Cardiac fibroblast (primary cell): ENCODE data around the gene FERMT3.

Source experiments
- DNase-seq, 2 donors: peaks; one replicate each; pipeline versions ENCODE4 v3.0.0 to v3.0.0-alpha.2; 2010; ENCODE audit warnings: low read depth in 2 of 2
- H3K4me3 ChIP-seq, 2 donors: replicated peaks in 1 of 2; 1 replicate in 1 of 2; 2 replicates in 1 of 2; pipeline ENCODE4 v1.5.1; 2011; ENCODE audit warnings: low read depth in 2 of 2, low read length in 2 of 2, mild to moderate bottlenecking in 2 of 2, moderate library complexity in 1 of 2
- TF ChIP-seq, protein P1 (sequence below): IDR thresholded peaks from one replicate; pipeline ENCODE4 v1.5.1; 2011; ENCODE audit warnings: low read depth, mild to moderate bottlenecking, low read length, inconsistent platforms

FERMT3 gene

DNA sequence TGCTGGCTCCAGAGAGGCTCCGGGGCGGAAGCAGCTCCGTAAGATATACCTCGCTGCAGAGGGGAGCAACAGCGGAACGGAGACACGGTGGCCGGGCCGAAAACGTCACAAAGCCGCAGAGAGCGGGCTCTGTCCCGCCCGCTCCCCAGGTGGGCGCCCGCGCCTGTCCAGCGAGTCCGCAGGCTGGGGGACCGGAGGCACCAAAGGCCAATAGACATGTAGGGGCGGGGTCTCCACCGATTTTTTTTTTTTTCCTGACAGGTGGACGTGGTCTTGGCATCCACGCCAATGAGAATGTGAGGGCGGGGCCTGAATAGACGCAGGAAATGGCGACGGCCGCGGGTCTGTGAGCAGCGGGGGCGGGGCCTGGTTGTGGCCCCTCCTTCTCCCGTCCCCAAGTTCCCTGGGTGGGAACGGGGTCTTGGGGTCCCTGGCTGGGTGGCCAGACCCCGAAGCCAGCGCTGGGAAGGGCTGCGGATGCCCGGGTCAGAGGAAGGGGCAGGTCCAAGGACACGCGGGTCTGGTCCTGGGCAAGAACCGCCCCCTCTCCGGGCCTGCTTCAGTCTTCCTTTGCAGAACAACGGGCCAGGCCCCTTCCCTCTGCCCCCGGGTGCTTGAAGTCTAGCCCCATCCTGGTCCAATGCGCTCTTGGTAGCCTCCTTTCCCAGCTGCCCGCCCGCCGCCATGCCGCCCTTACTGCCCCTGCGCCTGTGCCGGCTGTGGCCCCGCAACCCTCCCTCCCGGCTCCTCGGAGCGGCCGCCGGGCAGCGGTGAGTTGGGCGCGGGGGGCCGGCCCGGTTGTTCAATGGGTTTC, 23.9 kb downstream of the FERMT3 start, which contains the start of gene DNAJC4:
DNAJC4 (plus strand) TSS at position 378 of the 814 bp plus-strand sequence; CDS start at position 685, 307 bp downstream.
- TF ChIP-seq, protein P1, sequence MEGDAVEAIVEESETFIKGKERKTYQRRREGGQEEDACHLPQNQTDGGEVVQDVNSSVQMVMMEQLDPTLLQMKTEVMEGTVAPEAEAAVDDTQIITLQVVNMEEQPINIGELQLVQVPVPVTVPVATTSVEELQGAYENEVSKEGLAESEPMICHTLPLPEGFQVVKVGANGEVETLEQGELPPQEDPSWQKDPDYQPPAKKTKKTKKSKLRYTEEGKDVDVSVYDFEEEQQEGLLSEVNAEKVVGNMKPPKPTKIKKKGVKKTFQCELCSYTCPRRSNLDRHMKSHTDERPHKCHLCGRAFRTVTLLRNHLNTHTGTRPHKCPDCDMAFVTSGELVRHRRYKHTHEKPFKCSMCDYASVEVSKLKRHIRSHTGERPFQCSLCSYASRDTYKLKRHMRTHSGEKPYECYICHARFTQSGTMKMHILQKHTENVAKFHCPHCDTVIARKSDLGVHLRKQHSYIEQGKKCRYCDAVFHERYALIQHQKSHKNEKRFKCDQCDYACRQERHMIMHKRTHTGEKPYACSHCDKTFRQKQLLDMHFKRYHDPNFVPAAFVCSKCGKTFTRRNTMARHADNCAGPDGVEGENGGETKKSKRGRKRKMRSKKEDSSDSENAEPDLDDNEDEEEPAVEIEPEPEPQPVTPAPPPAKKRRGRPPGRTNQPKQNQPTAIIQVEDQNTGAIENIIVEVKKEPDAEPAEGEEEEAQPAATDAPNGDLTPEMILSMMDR, result no peak
- peak within 1 kb of the TSS; percentile 73 for H3K4me3 ChIP-seq
- DNase-seq, result peak; percentile 83 to 90

DNA sequence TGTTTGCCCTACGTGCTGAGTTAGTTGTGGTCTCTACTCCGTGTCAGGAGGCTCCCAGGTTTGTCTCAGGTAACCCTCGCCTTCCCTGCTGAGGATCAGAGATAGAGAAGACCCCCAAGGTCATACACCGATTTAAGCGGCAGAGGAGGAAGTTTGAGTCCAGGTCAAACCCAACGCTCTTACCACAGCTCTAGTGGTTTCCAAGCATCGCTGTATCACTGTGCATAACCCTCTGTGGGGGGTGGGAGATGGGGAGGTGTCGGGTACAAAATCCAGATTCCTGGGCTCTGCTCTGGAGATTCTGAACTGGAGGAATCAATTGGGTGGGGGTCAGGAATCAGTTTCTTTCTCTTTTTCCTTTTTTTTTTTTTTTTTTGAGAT, 24.5 kb downstream of the FERMT3 start:
- TF ChIP-seq, protein P1, result no peak
- peak overlapping the region; percentile 73 for H3K4me3 ChIP-seq
- no peak for DNase-seq

DNA sequence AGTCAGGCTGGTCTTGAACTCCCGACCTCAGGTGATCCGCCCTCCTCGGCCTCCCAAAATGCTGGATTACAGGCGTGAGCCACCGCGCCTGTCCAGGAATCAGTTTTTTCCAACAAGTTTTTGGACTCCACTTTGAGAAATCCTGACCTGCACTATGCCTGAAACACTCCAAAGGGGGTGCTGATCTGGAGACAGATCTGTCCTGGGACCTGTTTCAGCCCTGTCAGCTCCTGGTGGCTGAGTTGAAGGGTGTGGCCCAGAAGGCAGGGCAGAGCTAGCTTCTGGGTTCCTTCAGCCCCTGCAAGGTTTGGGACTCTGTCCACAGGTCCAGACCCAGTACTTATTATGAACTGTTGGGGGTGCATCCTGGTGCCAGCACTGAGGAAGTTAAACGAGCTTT, 25.0 kb downstream of the FERMT3 start:
- H3K4me3 ChIP-seq, result no peak overlapping the region
- DNase-seq, result no peak
- TF ChIP-seq, protein P1, result no peak

- no peak for DNase-seq
- TF ChIP-seq, protein P1, result no peak
- no peak overlapping the region for H3K4me3 ChIP-seq
Measured at GRCh38 chr11:64232182-64232966, 25.9 kb downstream of the FERMT3 start.

GRCh38 chr11:64232967-64233315, 26.4 kb downstream of the FERMT3 start:
- TF ChIP-seq, protein P1, result no peak
- DNase-seq, result no peak
- H3K4me3 ChIP-seq, result no peak overlapping the region

GRCh38 chr11:64233913-64234586, 27.5 kb downstream of the FERMT3 start, which contains the start of gene VEGFB:
Gene VEGFB (plus strand): TSS chr11:64234584. CDS start chr11:64234834, 250 bp downstream.
- TF ChIP-seq, protein P1, result no peak
- peak in 1 of 2 donors; percentile 70 for DNase-seq
- H3K4me3 ChIP-seq, result peak within 1 kb of the TSS; percentile 65 to 81
